H1 (cell line): Measurements from ENCODE around the gene COQ10B. TPM values are rescaled to one million over a fixed set of nuclear protein-coding genes. Genes with fewer than 3 reads are reported as not detected.

Source experiments
- CTCF ChIA-PET: fragments of 300-600 bp; sonication (Branson Sonifier 250); formaldehyde crosslinking; loops from one replicate; lab custom pipeline; 2021; ENCODE audit not compliant: partially characterized antibody; lab: Charles Lee
- POLR2A ChIA-PET: fragments of 300-600 bp; sonication (Branson Sonifier 250); formaldehyde crosslinking; loops from one replicate; lab custom pipeline; 2021; ENCODE audit warnings: inconsistent platforms; ENCODE audit not compliant: partially characterized antibody; lab: Charles Lee
- DNase-seq, 2 experiments: peaks; one replicate each; pipeline versions ENCODE4 v3.0.0 to v3.0.0-alpha.2; 2010 to 2022; ENCODE audit warnings: low spot score in 2 of 2, low read depth in 1 of 2, mixed read lengths in 1 of 2
- FAIRE-seq: peaks from 2 replicates; lab custom pipeline; 2011; peaks lifted over from hg19 to GRCh38; lab: Jason Lieb, UNC
- H2AFZ ChIP-seq: 2 replicates; pipeline ENCODE4 v1.8.1; 2012; ENCODE audit warnings: low read length, inconsistent platforms
- H2AK5ac ChIP-seq: 2 replicates; pipeline ENCODE4 v1.6.1; 2013; ENCODE audit warnings: low read depth, low read length
- H2BK120ac ChIP-seq: replicated peaks from 2 replicates; pipeline ENCODE3; 2013; ENCODE audit warnings: low read depth, low read length, inconsistent platforms
- H2BK12ac ChIP-seq: 2 replicates; pipeline ENCODE4 v1.6.1; 2013; ENCODE audit warnings: low read depth, low read length
- H2BK15ac ChIP-seq: 2 replicates; pipeline ENCODE4 v1.6.1; 2013; ENCODE audit warnings: low read length
- H2BK20ac ChIP-seq: 2 replicates; pipeline ENCODE4 v1.6.1; 2013; ENCODE audit warnings: low read length
- H2BK5ac ChIP-seq: 2 replicates; pipeline ENCODE4 v1.6.1; 2013; ENCODE audit warnings: low read depth, low read length
- H3K14ac ChIP-seq: 2 replicates; pipeline ENCODE4 v1.6.1; 2013; ENCODE audit warnings: inconsistent platforms; ENCODE audit not compliant: insufficient read length
- H3K18ac ChIP-seq: 2 replicates; pipeline ENCODE4 v1.6.1; 2013; ENCODE audit warnings: low read length; ENCODE audit errors: extremely low read depth
- H3K23ac ChIP-seq: 2 replicates; pipeline ENCODE4 v1.6.1; 2013; ENCODE audit warnings: inconsistent platforms; ENCODE audit not compliant: insufficient read length
- H3K23me2 ChIP-seq: 2 replicates; pipeline ENCODE4 v1.6.1; 2013; ENCODE audit warnings: low read depth, low read length
- H3K27ac ChIP-seq: 2 replicates; pipeline ENCODE4 v1.6.1; 2011; ENCODE audit warnings: low read depth, low read length, inconsistent platforms
- H3K27me3 ChIP-seq, 4 experiments: replicated peaks in 1 of 4; 1 replicate in 1 of 4; 2 replicates in 3 of 4; pipeline versions ENCODE4 v1.6.1 to v1.8.1; 2011 to 2013; ENCODE audit warnings: low read length in 3 of 4, mild to moderate bottlenecking in 3 of 4, inconsistent platforms in 2 of 4, mixed read lengths in 2 of 4, moderate library complexity in 1 of 4; ENCODE audit not compliant: control insufficient read depth in 3 of 4, insufficient read depth in 3 of 4; ENCODE audit errors: extremely low read depth in 1 of 4
- H3K36me3 ChIP-seq, 4 experiments: 2 replicates each; pipeline versions ENCODE4 v1.6.1 to v1.8.1; 2011 to 2013; ENCODE audit warnings: mild to moderate bottlenecking in 4 of 4, low read length in 3 of 4, moderate library complexity in 2 of 4, control low read depth in 1 of 4, inconsistent platforms in 1 of 4; ENCODE audit not compliant: insufficient read depth in 4 of 4, control insufficient read depth in 2 of 4
- H3K4ac ChIP-seq: replicated peaks from 2 replicates; pipeline ENCODE3; 2013; ENCODE audit warnings: low read length, low read depth, mixed read lengths, inconsistent platforms; ENCODE audit not compliant: insufficient read length
- H3K4me1 ChIP-seq, 4 experiments: replicated peaks in 1 of 4; 1 replicate in 1 of 4; 2 replicates in 3 of 4; pipeline versions ENCODE4 v1.6.1 to v1.8.1; 2011 to 2013; ENCODE audit warnings: low read length in 3 of 4, inconsistent platforms in 2 of 4, mixed read lengths in 1 of 4; ENCODE audit not compliant: insufficient read depth in 4 of 4, control insufficient read depth in 3 of 4
- H3K4me2 ChIP-seq, 2 experiments: 2 replicates each; pipeline versions ENCODE4 v1.6.1 to v1.8.1; 2011 to 2013; ENCODE audit warnings: low read depth in 2 of 2, low read length in 2 of 2, control low read depth in 1 of 2, inconsistent platforms in 1 of 2, mild to moderate bottlenecking in 1 of 2; ENCODE audit not compliant: insufficient read depth in 1 of 2
- H3K4me3 ChIP-seq, 4 experiments: fragments of 200-600, 300-600 bp in 1 of 4; sonication (generic), shearing (Covaris generic), sonication (Bioruptor Twin) in 1 of 4; 2 replicates each; pipeline versions ENCODE4 v1.5.1 to v1.8.1; 2011 to 2016; ENCODE audit warnings: low read length in 4 of 4, low read depth in 3 of 4, control low read depth in 2 of 4, inconsistent platforms in 2 of 4, mild to moderate bottlenecking in 2 of 4, mixed read lengths in 1 of 4, moderate library complexity in 1 of 4; ENCODE audit not compliant: insufficient read depth in 2 of 4; ENCODE audit errors: extremely low read depth in 1 of 4
- H3K56ac ChIP-seq: replicated peaks from 2 replicates; pipeline ENCODE3; 2013; ENCODE audit warnings: low read depth, mild to moderate bottlenecking, mixed read lengths, low read length, inconsistent platforms; ENCODE audit not compliant: insufficient read length
- H3K79me1 ChIP-seq: 2 replicates; pipeline ENCODE4 v1.6.1; 2013; ENCODE audit warnings: low read depth, low read length, control low read depth
- H3K79me2 ChIP-seq, 2 experiments: 2 replicates each; pipeline versions ENCODE4 v1.6.1 to v1.8.1; 2012 to 2013; ENCODE audit warnings: low read length in 2 of 2, mild to moderate bottlenecking in 2 of 2, inconsistent platforms in 1 of 2; ENCODE audit not compliant: insufficient read depth in 2 of 2, control insufficient read depth in 1 of 2
- H3K9ac ChIP-seq, 4 experiments: replicated peaks in 1 of 4; 1 replicate in 1 of 4; 2 replicates in 3 of 4; pipeline versions ENCODE4 v1.6.1 to v1.8.1; 2011 to 2013; ENCODE audit warnings: low read depth in 3 of 4, low read length in 3 of 4, control low read depth in 2 of 4, mild to moderate bottlenecking in 2 of 4, moderate library complexity in 2 of 4, inconsistent platforms in 1 of 4; ENCODE audit errors: extremely low read depth in 1 of 4
- H3K9me3 ChIP-seq, 2 experiments: 2 replicates each; pipeline versions ENCODE4 v1.6.1 to v1.8.1; 2012 to 2013; ENCODE audit warnings: mild to moderate bottlenecking in 2 of 2, moderate library complexity in 2 of 2, control low read depth in 1 of 2, inconsistent platforms in 1 of 2, low read depth in 1 of 2, low read length in 1 of 2, mixed read lengths in 1 of 2; ENCODE audit not compliant: insufficient read depth in 2 of 2
- H4K20me1 ChIP-seq, 2 experiments: replicated peaks in 1 of 2; 2 replicates each; pipeline versions ENCODE3 to v1.8.1; 2011 to 2013; ENCODE audit warnings: inconsistent platforms in 2 of 2, low read length in 2 of 2, mild to moderate bottlenecking in 1 of 2; ENCODE audit not compliant: insufficient read depth in 2 of 2, control insufficient read depth in 1 of 2
- H4K5ac ChIP-seq: 2 replicates; pipeline ENCODE4 v1.6.1; 2013; ENCODE audit warnings: low read length, low read depth, mixed read lengths, inconsistent platforms; ENCODE audit not compliant: insufficient read length
- H4K8ac ChIP-seq: 2 replicates; pipeline ENCODE4 v1.8.0; 2013; ENCODE audit warnings: mild to moderate bottlenecking, moderate library complexity, low read length, inconsistent platforms; ENCODE audit not compliant: insufficient read depth; ENCODE audit errors: extremely low read depth
- H4K91ac ChIP-seq: replicated peaks from 2 replicates; pipeline ENCODE3; 2013; ENCODE audit warnings: low read length, mixed read lengths, inconsistent platforms; ENCODE audit not compliant: insufficient read length
- HDAC2 ChIP-seq, 2 experiments: fragments of 300-600 bp in 1 of 2; sonication (generic) in 1 of 2; IDR thresholded peaks; 2 replicates each; pipeline ENCODE4 v1.6.1; 2011 to 2012; ENCODE audit warnings: low read depth in 2 of 2, low read length in 2 of 2, mild to moderate bottlenecking in 2 of 2, moderate library complexity in 2 of 2, borderline replicate concordance in 1 of 2, inconsistent platforms in 1 of 2
- WGBS, 2 experiments: shearing (Covaris generic) in 1 of 2; methylation state at CpG; one replicate each; pipeline versions ENCODE4 v1.1.6 to v1.1.7; 2013 to 2015; ENCODE audit warnings: low lambda C conversion rate in 2 of 2, mixed read lengths in 2 of 2, inconsistent platforms in 1 of 2, low coverage in 1 of 2, missing lambda C conversion rate in 1 of 2; ENCODE audit not compliant: insufficient replicate concordance in 2 of 2, insufficient coverage in 1 of 2, insufficient read length in 1 of 2; ENCODE audit errors: extremely low coverage in 1 of 2, missing lambda C conversion rate in 1 of 2; 5-methylcytosine and 5-hydroxymethylcytosine counted together
- polyA plus RNA-seq, 7 experiments: library from polyadenylated mRNA; depleted of rRNA in 3 of 7; stranded (reverse) in 5 of 7; unstranded in 2 of 7; fragments of >200 nt in 5 of 7; fragments of 200-250 nt in 2 of 7; gene quantifications; 1 replicate in 5 of 7; 2 replicates in 1 of 7; 4 replicates in 1 of 7; pipeline versions ENCODE4 v1.2.1 to v1.2.3, GENCODE V29; 2011 to 2013; ENCODE audit warnings: missing spikeins in 2 of 7, mixed read lengths in 2 of 7
- total RNA-seq: library from RNA; stranded (reverse); fragmentation: NEBNext Ultra II Directional; extraction: Animal tissue kit (Norgen Biotek cat#: 25700); gene quantifications from 2 replicates; pipeline ENCODE4 v1.2.1, GENCODE V29; 2021

Gene COQ10B
- total and polyA plus RNA-seq, 2 of the 8 experiments (the other 6 are each of a cell fraction or from before 2014, with no cell fraction given), result 1.9 to 17.3 TPM

DNA sequence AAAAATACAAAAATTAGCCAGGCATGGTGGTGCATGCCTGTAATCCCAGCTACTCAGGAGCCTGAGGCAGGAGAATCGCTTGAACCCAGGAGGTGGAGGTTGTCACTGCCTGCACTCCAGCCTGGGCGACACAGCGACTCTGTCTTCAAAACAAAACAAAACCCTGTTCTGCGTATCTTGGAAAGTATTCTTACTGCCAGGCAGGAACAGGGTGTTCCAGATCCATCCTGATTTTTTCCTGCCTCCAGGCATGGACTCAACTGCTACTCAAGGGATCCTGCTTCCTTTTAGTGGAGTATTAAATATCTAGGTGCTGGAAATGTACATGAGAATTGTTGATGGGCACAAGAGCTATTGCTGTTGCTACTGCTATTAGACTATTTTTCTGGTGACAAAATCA is 34.0 kb downstream of the COQ10B start:
- Histone ChIP-seq H3K9me3 (no peaks in the 10 kb centered on the region), H4K20me1 (peaks cover 6 to 8% of the 10 kb centered on the region in 2 experiments), H4K91ac (no peak overlapping the region), H3K4me2 (no peak overlapping the region), H4K5ac (no peak overlapping the region), H2BK120ac (no peak overlapping the region), H3K14ac (no peak overlapping the region), H2AFZ (no peak overlapping the region), H2BK20ac (no peak overlapping the region), H3K4ac (no peak overlapping the region), H4K8ac (no peak overlapping the region), H3K23ac (no peak overlapping the region), H3K27ac (no peak overlapping the region), H3K18ac (no peak overlapping the region), H3K23me2 (no peaks in the 10 kb centered on the region), H3K56ac (no peak overlapping the region), H3K27me3 (no peaks in the 10 kb centered on the region), H3K4me1 (no peaks in the 10 kb centered on the region), H3K79me1 (no peaks in the 10 kb centered on the region; the same call in 1 of the 2 replicates), H3K9ac (no peak overlapping the region), H2BK15ac (no peak overlapping the region), H3K4me3 (no peak overlapping the region), H3K79me2 (peaks cover 0 to 6% of the 10 kb centered on the region in 2 experiments; a peak in 2 of 4 replicates), H2AK5ac (no peak overlapping the region), H2BK5ac (no peak overlapping the region), H3K36me3 (peaks cover 31 to 69% (median 55%) of the 10 kb centered on the region in 4 experiments), H2BK12ac (no peak overlapping the region)
- POLR2A ChIA-PET, result interaction anchor here (0.6 to 10.5 kb wide), 4 partner anchors 15 to 673 kb away, joined by 3 to 270 read pairs (median 4); partner anchors contain the start of genes HSPD1 and HSPE1
- FAIRE-seq (no peak), DNase-seq (no peak)
- CTCF ChIA-PET, result interaction anchor here (1.2 kb wide), 1 partner anchor 55 kb away, joined by 3 read pairs; no protein-coding TSS in a partner anchor
- TF ChIP-seq HDAC2 (IDR thresholded peaks at IDR 0.05; ENCODE audit: borderline replicate concordance in 1 of 2, low read depth in 2 of 2, low read length in 2 of 2), result no peak
- WGBS, 2 experiments, result 96% methylated on average over 4 of the region's 4 CpGs; no CpG with 5 or more reads in 1 of the 2 experiments
